ENCODE results near the gene HDAC1.

HDAC1 gene

GRCh38 chr1:32330558-32331151, 38.8 kb downstream of the HDAC1 start:
- DNase-seq, result no peak

GRCh38 chr1:32331549-32331948, 39.7 kb downstream of the HDAC1 start:
- no peak for DNase-seq

GRCh38 chr1:32332290-32333079, 40.6 kb downstream of the HDAC1 start:
- DNase-seq, result peak; percentile 28

GRCh38 chr1:32333251-32333963, 41.5 kb downstream of the HDAC1 start:
- no peak for DNase-seq

- DNase-seq, result peak; percentile 50
Observed at GRCh38 chr1:32334274-32334861, 42.5 kb downstream of the HDAC1 start.

GRCh38 chr1:32334864-32335534, 43.1 kb downstream of the HDAC1 start:
- DNase-seq, result peak; percentile 76

- no peak for DNase-seq
Observed at GRCh38 chr1:32335535-32335789, 43.6 kb downstream of the HDAC1 start.

- DNase-seq, result peak; percentile 90
Observed at GRCh38 chr1:32335790-32336590, 44.1 kb downstream of the HDAC1 start, which contains the start of gene MARCKSL1. TSS of gene MARCKSL1 (minus strand) at chr1:32336233. CDS start at chr1:32336033, 200 bp downstream.

- DNase-seq, result no peak
Observed at GRCh38 chr1:32336591-32336932, 44.7 kb downstream of the HDAC1 start.

GRCh38 chr1:32336963-32337675, 45.2 kb downstream of the HDAC1 start:
- no peak for DNase-seq

- DNase-seq, result no peak
Observed at GRCh38 chr1:32337855-32338636, 46.2 kb downstream of the HDAC1 start.

- no peak for DNase-seq
Observed at GRCh38 chr1:32338637-32339145, 46.8 kb downstream of the HDAC1 start.

GRCh38 chr1:32339363-32339978, 47.6 kb downstream of the HDAC1 start:
- no peak for DNase-seq

- DNase-seq, result no peak
Observed at GRCh38 chr1:32341186-32341757, 49.4 kb downstream of the HDAC1 start.

- DNase-seq, result no peak
Observed at GRCh38 chr1:32341971-32342370, 50.1 kb downstream of the HDAC1 start.

GRCh38 chr1:32342704-32343103, 50.8 kb downstream of the HDAC1 start:
- DNase-seq, result no peak

- no peak for DNase-seq
Observed at GRCh38 chr1:32345289-32345827, 53.5 kb downstream of the HDAC1 start.

GRCh38 chr1:32346532-32347157, 54.8 kb downstream of the HDAC1 start:
- no peak for DNase-seq

- DNase-seq, result no peak
Observed at GRCh38 chr1:32349211-32349708, 57.4 kb downstream of the HDAC1 start.
